ENCODE data around the gene MED27.
A peak's percentile ranks its signal among the peaks of the same experiment; 100 is the strongest.

Gene MED27

GRCh38 chr9:132121021-132121420 lies 41.4 kb upstream of the MED27 start:
- no peak for TF ChIP-seq CTCF (IDR thresholded peaks at IDR 0.05; ENCODE audit: low read length, missing control alignments)
- H3K4me3 ChIP-seq (replicated peaks; ENCODE audit: low read depth, low read length), result no peak overlapping the region
- DNase-seq (ENCODE audit: low read depth), result no peak

- no peak for TF ChIP-seq CTCF (IDR thresholded peaks at IDR 0.05; ENCODE audit: low read length, missing control alignments)
- DNase-seq (ENCODE audit: low read depth), result no peak
- no peak overlapping the region for H3K4me3 ChIP-seq (replicated peaks; ENCODE audit: low read depth, low read length)
These were observed 38.0 kb upstream of the MED27 start for GRCh38 chr9:132117694-132118093.

- H3K4me3 ChIP-seq (replicated peaks; ENCODE audit: low read depth, low read length), result no peak overlapping the region
- TF ChIP-seq CTCF (IDR thresholded peaks at IDR 0.05; ENCODE audit: low read length, missing control alignments), result no peak
- DNase-seq (ENCODE audit: low read depth), result no peak
These were observed 36.9 kb upstream of the MED27 start for GRCh38 chr9:132116583-132116982.

GRCh38 chr9:132114102-132114707 lies 34.5 kb upstream of the MED27 start:
- no peak for TF ChIP-seq CTCF (IDR thresholded peaks at IDR 0.05; ENCODE audit: low read length, missing control alignments)
- no peak overlapping the region for H3K4me3 ChIP-seq (replicated peaks; ENCODE audit: low read depth, low read length)
- peak; percentile 69 for DNase-seq (ENCODE audit: low read depth)

GRCh38 chr9:132109291-132109690 lies 29.6 kb upstream of the MED27 start:
- no peak overlapping the region for H3K4me3 ChIP-seq (replicated peaks; ENCODE audit: low read depth, low read length)
- no peak for DNase-seq (ENCODE audit: low read depth)
- no peak for TF ChIP-seq CTCF (IDR thresholded peaks at IDR 0.05; ENCODE audit: low read length, missing control alignments)

- no peak overlapping the region for H3K4me3 ChIP-seq (replicated peaks; ENCODE audit: low read depth, low read length)
- TF ChIP-seq CTCF (IDR thresholded peaks at IDR 0.05; ENCODE audit: low read length, missing control alignments), result no peak
- DNase-seq (ENCODE audit: low read depth), result no peak
These were observed 29.1 kb upstream of the MED27 start for GRCh38 chr9:132108728-132109127.

GRCh38 chr9:132099741-132100407 lies 20.2 kb upstream of the MED27 start:
- TF ChIP-seq CTCF (IDR thresholded peaks at IDR 0.05; ENCODE audit: low read length, missing control alignments), result no peak
- H3K4me3 ChIP-seq (replicated peaks; ENCODE audit: low read depth, low read length), result no peak overlapping the region
- no peak for DNase-seq (ENCODE audit: low read depth)

All from fibroblast of pulmonary artery (primary cell).